ENCODE data around the gene TMEM52.
A peak's percentile ranks its signal among the peaks of the same experiment; 100 is the strongest.

DNA sequence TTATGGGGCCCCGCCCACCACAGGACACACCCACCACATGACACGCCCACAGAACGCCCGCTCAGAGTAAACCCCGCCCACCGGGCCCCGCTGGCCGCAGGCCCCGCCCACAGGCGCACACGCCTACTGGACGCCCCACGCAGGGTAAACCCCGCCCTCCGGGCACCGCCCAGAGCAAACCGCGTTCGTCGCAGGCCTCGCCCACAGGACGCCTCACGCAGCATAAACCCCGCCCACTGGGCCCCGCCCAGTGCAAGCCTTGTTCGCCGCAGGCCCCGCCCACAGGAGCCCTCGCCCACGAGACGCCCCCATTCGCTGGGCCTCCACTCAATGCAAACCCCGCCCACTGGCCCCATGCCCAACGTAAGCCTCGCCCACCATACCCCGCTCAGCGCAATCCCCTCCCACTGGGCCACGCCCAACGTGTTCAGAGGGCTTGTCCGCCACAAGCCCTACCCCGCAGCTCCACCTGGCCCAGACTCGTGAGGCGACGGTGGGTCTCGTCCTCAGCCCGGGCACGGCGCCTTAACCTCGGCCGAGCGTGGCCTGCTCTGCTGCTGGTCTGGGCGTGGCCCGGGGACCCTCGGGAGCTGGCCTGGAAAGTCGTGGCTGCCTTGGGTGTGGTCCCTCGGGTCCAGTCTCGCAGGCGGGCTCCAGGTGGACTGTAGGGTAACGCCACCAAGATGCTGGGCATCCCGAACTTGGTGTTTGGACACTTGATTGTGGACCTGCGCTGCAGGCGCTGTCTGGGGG, 401 bp upstream of the TMEM52 start:
- TF ChIP-seq EZH2 (IDR thresholded peaks at IDR 0.05; ENCODE audit: borderline replicate concordance, low read depth, low read length, severe bottlenecking) (no peak), POLR2A (IDR thresholded peaks at IDR 0.05; ENCODE audit: low read depth, low read length) (no peak), CTCF (IDR thresholded peaks at IDR 0.05; ENCODE audit: extremely low read depth in 1 of 2, insufficient read depth in 1 of 2, low read depth in 1 of 2, low read length in 2 of 2) (no peak), POLR2AphosphoS5 (IDR thresholded peaks at IDR 0.05; ENCODE audit: insufficient read depth, low read depth, low read length) (no peak)
- TF ChIP-seq, protein P1, sequence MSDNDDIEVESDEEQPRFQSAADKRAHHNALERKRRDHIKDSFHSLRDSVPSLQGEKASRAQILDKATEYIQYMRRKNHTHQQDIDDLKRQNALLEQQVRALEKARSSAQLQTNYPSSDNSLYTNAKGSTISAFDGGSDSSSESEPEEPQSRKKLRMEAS (IDR thresholded peaks at IDR 0.05; ENCODE audit: insufficient read depth, insufficient read length), result peak; percentile 26
